Measurements from ENCODE around the gene HRH2.

Gene HRH2

GRCh38 chr5:175674731-175675346, 17.0 kb downstream of the HRH2 start:
- no peak for DNase-seq (ENCODE audit: low read depth in 2 of 2, low spot score in 1 of 2)

- no peak for DNase-seq (ENCODE audit: low read depth in 2 of 2, low spot score in 1 of 2)
Observed at GRCh38 chr5:175675873-175676272, 18.0 kb downstream of the HRH2 start.

- no peak for DNase-seq (ENCODE audit: low read depth in 2 of 2, low spot score in 1 of 2)
Observed at GRCh38 chr5:175677571-175677970, 19.7 kb downstream of the HRH2 start.

GRCh38 chr5:175678074-175678473, 20.2 kb downstream of the HRH2 start:
- no peak for DNase-seq (ENCODE audit: low read depth in 2 of 2, low spot score in 1 of 2)

- no peak for DNase-seq (ENCODE audit: low read depth in 2 of 2, low spot score in 1 of 2)
Observed at GRCh38 chr5:175679411-175679810, 21.5 kb downstream of the HRH2 start.

- no peak for DNase-seq (ENCODE audit: low read depth in 2 of 2, low spot score in 1 of 2)
Observed at GRCh38 chr5:175680020-175680419, 22.1 kb downstream of the HRH2 start.

GRCh38 chr5:175680463-175680862, 22.6 kb downstream of the HRH2 start:
- DNase-seq (ENCODE audit: low read depth in 2 of 2, low spot score in 1 of 2) = no peak

GRCh38 chr5:175681045-175681967, 23.4 kb downstream of the HRH2 start:
- no peak for DNase-seq (ENCODE audit: low read depth in 2 of 2, low spot score in 1 of 2)

GRCh38 chr5:175681968-175682340, 24.1 kb downstream of the HRH2 start:
- DNase-seq (ENCODE audit: low read depth in 2 of 2, low spot score in 1 of 2) = no peak

- no peak for DNase-seq (ENCODE audit: low read depth in 2 of 2, low spot score in 1 of 2)
Observed at GRCh38 chr5:175682664-175683063, 24.8 kb downstream of the HRH2 start.

GRCh38 chr5:175683231-175683630, 25.4 kb downstream of the HRH2 start:
- no peak for DNase-seq (ENCODE audit: low read depth in 2 of 2, low spot score in 1 of 2)

GRCh38 chr5:175683921-175684320, 26.1 kb downstream of the HRH2 start:
- DNase-seq (ENCODE audit: low read depth in 2 of 2, low spot score in 1 of 2) = no peak

- DNase-seq (ENCODE audit: low read depth in 2 of 2, low spot score in 1 of 2) = no peak
Observed at GRCh38 chr5:175684931-175685330, 27.1 kb downstream of the HRH2 start.

GRCh38 chr5:175685701-175686350, 28.0 kb downstream of the HRH2 start:
- no peak for DNase-seq (ENCODE audit: low read depth in 2 of 2, low spot score in 1 of 2)

- no peak for DNase-seq (ENCODE audit: low read depth in 2 of 2, low spot score in 1 of 2)
Observed at GRCh38 chr5:175686396-175686795, 28.5 kb downstream of the HRH2 start.

- DNase-seq (ENCODE audit: low read depth in 2 of 2, low spot score in 1 of 2) = no peak
Observed at GRCh38 chr5:175686826-175687225, 29.0 kb downstream of the HRH2 start.

GRCh38 chr5:175687231-175687701, 29.4 kb downstream of the HRH2 start:
- DNase-seq (ENCODE audit: low read depth in 2 of 2, low spot score in 1 of 2) = no peak

GRCh38 chr5:175688352-175689146, 30.7 kb downstream of the HRH2 start:
- DNase-seq (ENCODE audit: low read depth in 2 of 2, low spot score in 1 of 2) = no peak

- no peak for DNase-seq (ENCODE audit: low read depth in 2 of 2, low spot score in 1 of 2)
Observed at GRCh38 chr5:175689147-175689991, 31.5 kb downstream of the HRH2 start.

GRCh38 chr5:175690025-175690424, 32.2 kb downstream of the HRH2 start:
- no peak for DNase-seq (ENCODE audit: low read depth in 2 of 2, low spot score in 1 of 2)

All from stimulated activated CD8-positive, alpha-beta memory T cell treated with anti-CD3 and anti-CD28 coated beads, Interleukin-4, amount 100 ng/mL, for 4 hours (primary cell).